Tibial nerve (tissue), 4 donors: ENCODE measurements around the gene KCNK1.

Source experiments
- EP300 ChIP-seq, 2 donors: sonication (generic); formaldehyde crosslinking; IDR thresholded peaks; one replicate each; pipeline ENCODE4 v1.6.1; 2017; ENCODE audit warnings: antibody characterized with exemption in 2 of 2, mild to moderate bottlenecking in 1 of 2
- TF ChIP-seq, protein P1 (sequence below), 5 experiments: fragments of 200-600 bp in 3 of 5; fragments of 450-650 bp in 2 of 5; sonication (generic) in 3 of 5; IDR thresholded peaks; one replicate each; pipeline ENCODE4 v1.5.1; 2016 to 2019; ENCODE audit warnings: antibody characterized with exemption in 5 of 5, mild to moderate bottlenecking in 3 of 5, moderate library complexity in 2 of 5

- TF ChIP-seq, protein P1, sequence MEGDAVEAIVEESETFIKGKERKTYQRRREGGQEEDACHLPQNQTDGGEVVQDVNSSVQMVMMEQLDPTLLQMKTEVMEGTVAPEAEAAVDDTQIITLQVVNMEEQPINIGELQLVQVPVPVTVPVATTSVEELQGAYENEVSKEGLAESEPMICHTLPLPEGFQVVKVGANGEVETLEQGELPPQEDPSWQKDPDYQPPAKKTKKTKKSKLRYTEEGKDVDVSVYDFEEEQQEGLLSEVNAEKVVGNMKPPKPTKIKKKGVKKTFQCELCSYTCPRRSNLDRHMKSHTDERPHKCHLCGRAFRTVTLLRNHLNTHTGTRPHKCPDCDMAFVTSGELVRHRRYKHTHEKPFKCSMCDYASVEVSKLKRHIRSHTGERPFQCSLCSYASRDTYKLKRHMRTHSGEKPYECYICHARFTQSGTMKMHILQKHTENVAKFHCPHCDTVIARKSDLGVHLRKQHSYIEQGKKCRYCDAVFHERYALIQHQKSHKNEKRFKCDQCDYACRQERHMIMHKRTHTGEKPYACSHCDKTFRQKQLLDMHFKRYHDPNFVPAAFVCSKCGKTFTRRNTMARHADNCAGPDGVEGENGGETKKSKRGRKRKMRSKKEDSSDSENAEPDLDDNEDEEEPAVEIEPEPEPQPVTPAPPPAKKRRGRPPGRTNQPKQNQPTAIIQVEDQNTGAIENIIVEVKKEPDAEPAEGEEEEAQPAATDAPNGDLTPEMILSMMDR (IDR thresholded peaks at IDR 0.05) = no peak
- no peak for TF ChIP-seq EP300 (IDR thresholded peaks at IDR 0.05)
Measured at GRCh38 chr1:233664253-233664652, 50.3 kb downstream of the KCNK1 start.
